Tibial nerve (tissue), 4 donors: ENCODE data around the gene PTCRA.

ENCODE experiments used
- EP300 ChIP-seq, 2 donors: sonication (generic); formaldehyde crosslinking; IDR thresholded peaks; one replicate each; pipeline ENCODE4 v1.6.1; 2017; ENCODE audit warnings: antibody characterized with exemption in 2 of 2, mild to moderate bottlenecking in 1 of 2
- POLR2A ChIP-seq, 2 donors: fragments of 450-650 bp; IDR thresholded peaks; one replicate each; pipeline ENCODE4 v1.6.1; 2017; ENCODE audit warnings: antibody characterized with exemption in 2 of 2, mild to moderate bottlenecking in 2 of 2, moderate library complexity in 2 of 2
- TF ChIP-seq, protein P1 (sequence below), 5 experiments: fragments of 200-600 bp in 3 of 5; fragments of 450-650 bp in 2 of 5; sonication (generic) in 3 of 5; IDR thresholded peaks; one replicate each; pipeline ENCODE4 v1.5.1; 2016 to 2019; ENCODE audit warnings: antibody characterized with exemption in 5 of 5, mild to moderate bottlenecking in 3 of 5, moderate library complexity in 2 of 5

DNA sequence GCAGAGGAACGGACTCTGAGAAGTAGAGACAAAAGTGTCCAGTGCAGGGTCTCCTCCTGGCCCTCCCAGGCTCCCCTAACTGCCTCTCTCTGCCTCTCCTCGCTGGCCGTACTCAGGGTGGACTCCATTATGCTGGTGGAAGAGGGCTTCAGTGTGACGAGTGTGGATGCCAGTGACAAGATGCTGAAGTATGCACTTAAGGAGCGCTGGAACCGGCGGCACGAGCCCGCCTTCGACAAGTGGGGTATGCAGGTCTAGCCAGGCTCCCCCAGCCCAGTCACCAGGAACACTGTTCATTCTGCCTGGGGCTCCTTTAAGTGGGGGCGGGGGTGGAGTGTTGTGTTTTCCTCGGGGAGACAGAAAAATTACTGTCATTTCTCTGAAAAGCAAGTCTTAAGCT, 46.2 kb downstream of the PTCRA start:
- TF ChIP-seq, protein P1, sequence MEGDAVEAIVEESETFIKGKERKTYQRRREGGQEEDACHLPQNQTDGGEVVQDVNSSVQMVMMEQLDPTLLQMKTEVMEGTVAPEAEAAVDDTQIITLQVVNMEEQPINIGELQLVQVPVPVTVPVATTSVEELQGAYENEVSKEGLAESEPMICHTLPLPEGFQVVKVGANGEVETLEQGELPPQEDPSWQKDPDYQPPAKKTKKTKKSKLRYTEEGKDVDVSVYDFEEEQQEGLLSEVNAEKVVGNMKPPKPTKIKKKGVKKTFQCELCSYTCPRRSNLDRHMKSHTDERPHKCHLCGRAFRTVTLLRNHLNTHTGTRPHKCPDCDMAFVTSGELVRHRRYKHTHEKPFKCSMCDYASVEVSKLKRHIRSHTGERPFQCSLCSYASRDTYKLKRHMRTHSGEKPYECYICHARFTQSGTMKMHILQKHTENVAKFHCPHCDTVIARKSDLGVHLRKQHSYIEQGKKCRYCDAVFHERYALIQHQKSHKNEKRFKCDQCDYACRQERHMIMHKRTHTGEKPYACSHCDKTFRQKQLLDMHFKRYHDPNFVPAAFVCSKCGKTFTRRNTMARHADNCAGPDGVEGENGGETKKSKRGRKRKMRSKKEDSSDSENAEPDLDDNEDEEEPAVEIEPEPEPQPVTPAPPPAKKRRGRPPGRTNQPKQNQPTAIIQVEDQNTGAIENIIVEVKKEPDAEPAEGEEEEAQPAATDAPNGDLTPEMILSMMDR (IDR thresholded peaks at IDR 0.05) = no peak
- TF ChIP-seq POLR2A (IDR thresholded peaks at IDR 0.05) (no peak), EP300 (IDR thresholded peaks at IDR 0.05) (no peak)
